ENCODE measurements around the gene FCHSD2.

Gene FCHSD2

DNA sequence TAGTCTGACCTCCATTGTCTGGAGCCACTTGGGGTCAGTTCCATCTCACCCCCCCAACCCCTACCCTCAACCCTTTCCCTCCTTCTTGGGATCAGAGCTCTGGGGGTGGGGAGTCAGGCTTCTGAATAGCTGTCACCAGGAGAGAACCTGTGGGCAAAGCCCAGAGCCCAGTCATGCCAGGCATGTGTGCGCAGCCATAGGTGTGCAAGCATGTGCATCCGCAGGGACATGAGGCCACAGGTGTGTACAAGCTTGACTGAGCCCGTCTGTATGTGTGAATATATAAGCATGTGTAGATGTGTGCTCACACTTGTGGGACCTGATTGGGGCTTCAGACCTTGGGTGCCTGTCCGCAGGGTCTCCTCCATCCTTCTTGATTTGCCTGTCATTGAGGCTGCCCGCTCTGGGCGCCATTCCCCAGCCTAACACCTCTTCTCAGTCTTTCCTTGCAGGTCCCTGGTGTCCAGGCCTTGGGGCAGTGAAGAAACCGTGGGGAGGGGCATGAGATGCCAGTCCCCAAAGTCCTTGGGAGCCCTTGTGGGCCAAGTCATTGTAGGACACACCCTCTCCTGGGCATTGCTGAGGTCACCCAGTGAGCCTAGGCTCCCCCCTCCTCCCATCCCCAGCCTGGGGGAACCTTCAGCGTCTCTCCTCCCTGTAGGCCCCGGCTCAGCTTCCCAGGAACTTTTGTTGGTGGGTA, 318.9 kb downstream of the FCHSD2 start:
- TF ChIP-seq, protein P1, sequence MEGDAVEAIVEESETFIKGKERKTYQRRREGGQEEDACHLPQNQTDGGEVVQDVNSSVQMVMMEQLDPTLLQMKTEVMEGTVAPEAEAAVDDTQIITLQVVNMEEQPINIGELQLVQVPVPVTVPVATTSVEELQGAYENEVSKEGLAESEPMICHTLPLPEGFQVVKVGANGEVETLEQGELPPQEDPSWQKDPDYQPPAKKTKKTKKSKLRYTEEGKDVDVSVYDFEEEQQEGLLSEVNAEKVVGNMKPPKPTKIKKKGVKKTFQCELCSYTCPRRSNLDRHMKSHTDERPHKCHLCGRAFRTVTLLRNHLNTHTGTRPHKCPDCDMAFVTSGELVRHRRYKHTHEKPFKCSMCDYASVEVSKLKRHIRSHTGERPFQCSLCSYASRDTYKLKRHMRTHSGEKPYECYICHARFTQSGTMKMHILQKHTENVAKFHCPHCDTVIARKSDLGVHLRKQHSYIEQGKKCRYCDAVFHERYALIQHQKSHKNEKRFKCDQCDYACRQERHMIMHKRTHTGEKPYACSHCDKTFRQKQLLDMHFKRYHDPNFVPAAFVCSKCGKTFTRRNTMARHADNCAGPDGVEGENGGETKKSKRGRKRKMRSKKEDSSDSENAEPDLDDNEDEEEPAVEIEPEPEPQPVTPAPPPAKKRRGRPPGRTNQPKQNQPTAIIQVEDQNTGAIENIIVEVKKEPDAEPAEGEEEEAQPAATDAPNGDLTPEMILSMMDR (IDR thresholded peaks at IDR 0.05; ENCODE audit: low read depth, low read length, missing control alignments), result no peak
- DNase-seq (ENCODE audit: low read depth), result no peak
- in situ Hi-C loops (cut with HindIII; ENCODE audit: low sequenced_read_pairs), result no loop called here
- H3K4me3 ChIP-seq (ENCODE audit: low read depth, low read length), result no peak overlapping the region

DNA sequence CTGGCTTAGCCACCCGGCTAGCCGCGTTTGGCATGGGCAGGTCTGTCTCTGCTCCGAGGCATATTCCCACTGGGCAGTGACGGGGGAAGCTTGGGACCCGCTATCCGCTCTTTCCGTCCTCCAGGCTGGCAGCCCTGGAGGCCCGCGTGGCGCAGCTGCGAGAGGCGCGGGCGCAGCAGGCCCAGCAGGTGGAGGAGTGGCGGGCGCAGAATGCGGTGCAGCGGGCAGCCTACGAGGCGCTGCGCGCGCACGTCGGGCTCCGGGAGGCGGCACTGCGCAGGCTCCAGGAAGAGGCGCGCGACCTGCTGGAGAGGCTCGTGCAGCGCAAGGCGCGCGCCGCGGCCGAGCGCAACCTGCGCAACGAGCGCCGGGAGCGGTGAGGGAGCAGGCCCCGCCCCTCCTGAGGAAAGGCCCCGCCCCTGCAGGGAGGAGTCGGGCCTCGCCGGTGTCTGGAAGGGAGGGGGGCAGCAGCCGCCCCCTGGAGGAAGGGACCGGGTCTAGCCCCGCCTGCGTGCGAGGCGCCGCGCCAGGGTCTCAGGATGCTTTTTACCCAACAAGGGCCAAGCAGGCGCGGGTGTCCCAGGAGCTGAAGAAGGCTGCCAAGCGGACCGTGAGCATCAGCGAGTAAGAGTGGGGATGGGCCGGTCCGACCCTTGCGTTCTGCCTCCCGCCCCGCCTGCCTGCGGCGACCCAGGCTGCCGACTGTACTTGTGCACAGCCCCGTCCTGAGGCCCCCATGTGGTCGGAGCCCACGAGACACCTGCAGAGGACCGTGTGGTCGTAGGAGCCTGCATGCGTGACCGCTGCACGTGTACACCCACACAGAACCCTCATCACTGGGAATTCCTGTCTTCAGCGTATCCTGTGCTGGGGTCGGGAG, 320.0 kb downstream of the FCHSD2 start:
- in situ Hi-C loops (cut with HindIII; ENCODE audit: low sequenced_read_pairs), result no loop called here
- peak overlapping the region; percentile 55 for H3K4me3 ChIP-seq (ENCODE audit: low read depth, low read length)
- DNase-seq (ENCODE audit: low read depth), result peak; percentile 55
- TF ChIP-seq, protein P1 (IDR thresholded peaks at IDR 0.05; ENCODE audit: low read depth, low read length, missing control alignments), result no peak

DNA sequence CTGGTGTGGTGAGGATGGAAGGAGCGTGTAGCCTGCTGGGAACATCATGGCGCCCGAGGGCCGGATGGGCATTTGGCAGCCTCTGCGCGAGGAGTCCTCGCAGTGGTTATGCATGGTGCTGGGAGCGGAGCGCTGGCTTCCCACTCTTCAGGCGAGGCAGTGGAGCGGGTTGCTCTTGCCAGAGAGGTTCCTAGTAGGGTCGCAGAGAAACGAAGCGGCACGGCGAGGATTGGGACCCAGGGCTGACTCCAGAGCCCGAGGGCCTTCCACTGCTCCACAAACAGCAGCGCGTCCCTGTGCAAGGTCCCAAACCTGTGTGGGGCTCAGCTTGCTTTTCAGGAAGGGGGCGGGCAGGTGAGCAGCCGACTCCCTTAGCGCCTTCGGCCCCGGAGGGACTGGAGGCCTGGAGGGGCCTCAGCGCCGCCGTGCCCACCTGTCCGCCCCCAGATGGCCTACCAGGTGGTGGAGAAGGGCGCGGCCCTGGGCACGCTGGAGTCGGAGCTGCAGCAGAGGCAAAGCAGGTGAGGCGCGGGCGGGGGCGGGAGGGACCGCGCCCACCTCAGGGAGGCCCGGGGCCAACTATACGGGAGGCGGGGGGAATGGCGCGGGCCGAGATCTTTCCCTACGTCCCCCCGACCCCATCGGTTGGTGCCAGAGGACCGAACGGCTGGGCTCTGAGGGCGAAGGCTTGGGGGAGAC, 320.7 kb downstream of the FCHSD2 start:
- peak overlapping the region; percentile 55 for H3K4me3 ChIP-seq (ENCODE audit: low read depth, low read length)
- TF ChIP-seq, protein P1 (IDR thresholded peaks at IDR 0.05; ENCODE audit: low read depth, low read length, missing control alignments), result no peak
- DNase-seq (ENCODE audit: low read depth), result no peak
- in situ Hi-C loops (cut with HindIII; ENCODE audit: low sequenced_read_pairs), result no loop called here

DNA sequence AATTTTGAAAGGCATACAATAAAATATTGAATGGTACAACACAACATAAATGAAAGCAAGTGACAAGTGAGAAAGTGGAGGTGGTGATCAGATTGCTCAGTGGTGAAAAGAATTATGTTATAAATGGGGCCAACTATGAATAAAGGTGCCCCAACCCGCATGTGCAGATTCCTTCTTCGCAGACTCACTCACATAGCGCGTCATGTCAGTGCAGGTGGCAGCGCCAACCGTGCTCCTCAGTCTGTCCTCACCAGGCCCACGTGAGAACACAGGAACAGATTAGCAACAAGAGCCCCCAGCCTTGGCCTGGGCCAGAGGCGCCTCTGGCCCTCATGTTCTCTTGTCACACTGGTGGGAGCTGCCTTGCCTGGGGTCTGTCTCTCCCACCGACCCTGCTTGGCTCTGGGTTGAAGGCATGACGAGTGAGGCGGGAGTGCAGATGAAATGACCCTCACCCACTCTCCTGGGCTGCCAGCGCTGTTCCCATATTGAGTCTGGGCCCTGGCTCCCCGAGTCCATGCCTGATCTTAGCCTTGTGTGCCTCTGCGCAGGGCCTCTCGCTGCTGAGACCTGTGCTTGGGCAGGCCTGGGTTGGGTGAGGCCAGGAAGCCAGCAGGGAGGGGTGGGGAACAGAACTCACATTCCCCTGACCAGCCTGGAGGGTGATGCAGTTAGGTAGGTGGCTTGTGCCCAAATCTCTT, 321.5 kb downstream of the FCHSD2 start:
- in situ Hi-C loops (cut with HindIII; ENCODE audit: low sequenced_read_pairs), result no loop called here
- H3K4me3 ChIP-seq (ENCODE audit: low read depth, low read length), result no peak overlapping the region
- TF ChIP-seq, protein P1 (IDR thresholded peaks at IDR 0.05; ENCODE audit: low read depth, low read length, missing control alignments), result no peak
- DNase-seq (ENCODE audit: low read depth), result no peak

DNA sequence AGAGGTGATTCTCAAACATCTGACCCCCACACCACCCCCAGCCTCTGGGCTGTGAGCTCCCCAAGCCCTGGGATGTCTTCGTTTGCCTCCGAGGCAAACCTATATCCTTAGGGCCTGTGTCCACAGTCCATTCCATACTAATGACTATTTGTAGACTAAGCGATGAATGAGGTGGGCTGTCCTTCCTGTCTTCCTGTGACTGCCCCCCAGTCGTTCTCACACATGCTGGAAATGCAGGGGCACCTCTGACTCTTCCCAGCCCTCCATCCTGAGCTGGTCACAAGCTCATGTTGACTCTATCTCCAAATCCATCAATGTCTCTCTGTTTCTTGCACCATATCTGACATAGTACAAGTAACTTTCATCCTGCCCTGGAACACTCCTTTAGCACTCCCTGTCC, 323.1 kb downstream of the FCHSD2 start:
- no peak for DNase-seq (ENCODE audit: low read depth)
- TF ChIP-seq, protein P1 (IDR thresholded peaks at IDR 0.05; ENCODE audit: low read depth, low read length, missing control alignments), result no peak
- no peak overlapping the region for H3K4me3 ChIP-seq (ENCODE audit: low read depth, low read length)
- in situ Hi-C loops (cut with HindIII; ENCODE audit: low sequenced_read_pairs), result no loop called here

DNA sequence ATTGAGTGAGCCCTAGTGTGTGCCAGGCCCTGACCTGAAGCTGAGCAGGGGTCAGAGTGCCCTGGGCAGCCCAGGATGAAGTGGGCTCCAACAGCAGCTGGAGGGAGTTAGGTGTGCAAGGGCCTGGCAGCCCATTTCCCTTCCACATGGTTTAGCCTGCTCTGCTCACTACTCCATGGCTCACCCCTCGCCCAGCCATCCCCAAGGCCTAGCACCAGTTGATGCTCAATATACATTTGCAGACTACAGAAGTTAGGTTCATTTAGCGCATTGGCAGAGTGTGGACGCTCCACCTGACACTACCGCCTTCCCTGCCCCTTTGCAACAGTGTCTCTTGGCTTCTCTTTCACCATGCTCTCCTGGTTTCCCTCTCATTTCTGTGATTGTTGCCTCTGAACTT, 324.2 kb downstream of the FCHSD2 start:
- DNase-seq (ENCODE audit: low read depth), result no peak
- in situ Hi-C loops (cut with HindIII; ENCODE audit: low sequenced_read_pairs), result no loop called here
- TF ChIP-seq, protein P1 (IDR thresholded peaks at IDR 0.05; ENCODE audit: low read depth, low read length, missing control alignments), result no peak
- no peak overlapping the region for H3K4me3 ChIP-seq (ENCODE audit: low read depth, low read length)

All from astrocyte of the cerebellum (primary cell).